C1 segment of cervical spinal cord (tissue), 14 donors: ENCODE measurements around the gene GSTM1.

ENCODE experiments used
- DNase-seq, 14 donors: peaks; one replicate each; lab custom pipeline; 2025; lab: John Stamatoyannopoulos, UW

GSTM1 gene

GRCh38 chr1:109726728-109727373 is 39.2 kb downstream of the GSTM1 start:
- no peak for DNase-seq

- no peak for DNase-seq
Measured at GRCh38 chr1:109728870-109729269, 41.3 kb downstream of the GSTM1 start.

GRCh38 chr1:109730666-109731065 is 43.0 kb downstream of the GSTM1 start:
- no peak for DNase-seq

- DNase-seq, result no peak
Measured at GRCh38 chr1:109732390-109732881, 44.8 kb downstream of the GSTM1 start.

- DNase-seq, result no peak
Measured at GRCh38 chr1:109733236-109733870, 45.7 kb downstream of the GSTM1 start.

- peak in 11 of 14 donors; percentile 34 to 77 (median 67) for DNase-seq
Measured at GRCh38 chr1:109739738-109740614, 52.4 kb downstream of the GSTM1 start.

- peak in 1 of 14 donors; percentile 46 for DNase-seq
Measured at GRCh38 chr1:109740615-109741373, 53.2 kb downstream of the GSTM1 start, which contains the start of gene GSTM3. Gene GSTM3, minus strand, starts transcription at chr1:109741038. Its CDS starts 751 bp downstream, at chr1:109740287.
